HepG2 (cell line): ENCODE measurements around the gene TM9SF3. TPM values are rescaled to one million over a fixed set of nuclear protein-coding genes. Genes with fewer than 3 reads are reported as not detected.

Experiments
- KDM2A ChIP-seq: sonication (generic); formaldehyde crosslinking; IDR thresholded peaks from 2 replicates; pipeline ENCODE4 v1.4.0; 2020; ENCODE audit warnings: low read depth, missing genetic modification reagents, borderline replicate concordance
- MBNL3 ChIP-seq: fragments of 250-450 bp; sonication (Bioruptor Pico); conservative IDR thresholded peaks from 2 replicates; pipeline ENCODE4 v1.8.0; 2022; ENCODE audit warnings: mild to moderate bottlenecking, inconsistent platforms
- polyA plus RNA-seq, 8 experiments: library from polyadenylated mRNA; depleted of rRNA in 3 of 8; stranded (reverse) in 7 of 8; unstranded in 1 of 8; fragments of >200 nt; fragmentation: Illumina TruSeq in 4 of 8; extraction: Trizol in 4 of 8; gene quantifications; 2 replicates each; pipeline versions ENCODE4 v1.2.1 to v1.2.3, GENCODE V29; 2011 to 2016; ENCODE audit warnings: low read depth in 4 of 8, missing spikeins in 1 of 8, mixed read lengths in 1 of 8; ENCODE audit not compliant: insufficient read depth in 1 of 8
- total RNA-seq, 5 experiments: library from RNA; depleted of rRNA; stranded (reverse); fragments of >200 nt; fragmentation: Illumina TruSeq; extraction: Trizol; gene quantifications; 2 replicates each; pipeline ENCODE4 v1.2.3, GENCODE V29; 2016; ENCODE audit warnings: low read depth in 1 of 5
- TF ChIP-seq, protein P1 (sequence below): sonication (generic); formaldehyde crosslinking; IDR thresholded peaks from 2 replicates; pipeline ENCODE4 v1.5.0; 2020; ENCODE audit warnings: mild to moderate bottlenecking, missing genetic modification reagents
- TF ChIP-seq, protein P2 (sequence below): sonication (generic); formaldehyde crosslinking; IDR thresholded peaks from 2 replicates; pipeline ENCODE4 v1.5.1; 2020; ENCODE audit warnings: mild to moderate bottlenecking, missing genetic modification reagents, moderate library complexity
- TF ChIP-seq, protein P3 (sequence below): sonication (generic); IDR thresholded peaks from 2 replicates; pipeline ENCODE4 v1.6.1; 2016; ENCODE audit warnings: low read depth, borderline replicate concordance
- TF ChIP-seq, protein P4 (sequence below): sonication (generic); formaldehyde crosslinking; IDR thresholded peaks from 2 replicates; pipeline ENCODE4 v1.4.0; 2020; ENCODE audit warnings: mild to moderate bottlenecking, missing genetic modification reagents

TM9SF3 gene
- total and polyA plus RNA-seq, 2 of the 13 experiments (the other 11 are each of a cell fraction or from before 2014, with no cell fraction given), result 43.8 to 120 TPM

DNA sequence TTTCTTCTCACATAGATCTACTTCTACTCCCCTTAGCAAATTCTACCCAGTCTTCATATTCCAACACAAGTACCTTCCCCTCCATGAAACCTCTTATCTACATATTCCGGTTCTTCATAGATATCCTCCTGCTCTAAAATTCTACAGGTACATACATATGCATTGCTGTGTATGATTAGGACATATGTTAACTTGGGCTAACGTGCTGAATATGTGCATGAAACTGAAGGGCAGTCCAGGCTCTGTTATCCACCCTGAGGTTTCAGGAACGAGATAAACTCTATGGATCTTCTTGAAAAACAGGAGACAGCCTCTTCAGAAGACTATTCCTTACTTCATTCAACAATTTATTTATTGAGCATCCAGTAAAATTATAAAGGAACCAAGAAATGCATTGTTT, 31.5 kb downstream of the TM9SF3 start (continued):
- TF ChIP-seq, protein P1, sequence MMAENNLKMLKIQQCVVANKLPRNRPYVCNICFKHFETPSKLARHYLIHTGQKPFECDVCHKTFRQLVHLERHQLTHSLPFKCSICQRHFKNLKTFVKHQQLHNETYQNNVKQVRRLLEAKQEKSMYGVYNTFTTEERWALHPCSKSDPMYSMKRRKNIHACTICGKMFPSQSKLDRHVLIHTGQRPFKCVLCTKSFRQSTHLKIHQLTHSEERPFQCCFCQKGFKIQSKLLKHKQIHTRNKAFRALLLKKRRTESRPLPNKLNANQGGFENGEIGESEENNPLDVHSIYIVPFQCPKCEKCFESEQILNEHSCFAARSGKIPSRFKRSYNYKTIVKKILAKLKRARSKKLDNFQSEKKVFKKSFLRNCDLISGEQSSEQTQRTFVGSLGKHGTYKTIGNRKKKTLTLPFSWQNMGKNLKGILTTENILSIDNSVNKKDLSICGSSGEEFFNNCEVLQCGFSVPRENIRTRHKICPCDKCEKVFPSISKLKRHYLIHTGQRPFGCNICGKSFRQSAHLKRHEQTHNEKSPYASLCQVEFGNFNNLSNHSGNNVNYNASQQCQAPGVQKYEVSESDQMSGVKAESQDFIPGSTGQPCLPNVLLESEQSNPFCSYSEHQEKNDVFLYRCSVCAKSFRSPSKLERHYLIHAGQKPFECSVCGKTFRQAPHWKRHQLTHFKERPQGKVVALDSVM, result no peak
- TF ChIP-seq, protein P2, sequence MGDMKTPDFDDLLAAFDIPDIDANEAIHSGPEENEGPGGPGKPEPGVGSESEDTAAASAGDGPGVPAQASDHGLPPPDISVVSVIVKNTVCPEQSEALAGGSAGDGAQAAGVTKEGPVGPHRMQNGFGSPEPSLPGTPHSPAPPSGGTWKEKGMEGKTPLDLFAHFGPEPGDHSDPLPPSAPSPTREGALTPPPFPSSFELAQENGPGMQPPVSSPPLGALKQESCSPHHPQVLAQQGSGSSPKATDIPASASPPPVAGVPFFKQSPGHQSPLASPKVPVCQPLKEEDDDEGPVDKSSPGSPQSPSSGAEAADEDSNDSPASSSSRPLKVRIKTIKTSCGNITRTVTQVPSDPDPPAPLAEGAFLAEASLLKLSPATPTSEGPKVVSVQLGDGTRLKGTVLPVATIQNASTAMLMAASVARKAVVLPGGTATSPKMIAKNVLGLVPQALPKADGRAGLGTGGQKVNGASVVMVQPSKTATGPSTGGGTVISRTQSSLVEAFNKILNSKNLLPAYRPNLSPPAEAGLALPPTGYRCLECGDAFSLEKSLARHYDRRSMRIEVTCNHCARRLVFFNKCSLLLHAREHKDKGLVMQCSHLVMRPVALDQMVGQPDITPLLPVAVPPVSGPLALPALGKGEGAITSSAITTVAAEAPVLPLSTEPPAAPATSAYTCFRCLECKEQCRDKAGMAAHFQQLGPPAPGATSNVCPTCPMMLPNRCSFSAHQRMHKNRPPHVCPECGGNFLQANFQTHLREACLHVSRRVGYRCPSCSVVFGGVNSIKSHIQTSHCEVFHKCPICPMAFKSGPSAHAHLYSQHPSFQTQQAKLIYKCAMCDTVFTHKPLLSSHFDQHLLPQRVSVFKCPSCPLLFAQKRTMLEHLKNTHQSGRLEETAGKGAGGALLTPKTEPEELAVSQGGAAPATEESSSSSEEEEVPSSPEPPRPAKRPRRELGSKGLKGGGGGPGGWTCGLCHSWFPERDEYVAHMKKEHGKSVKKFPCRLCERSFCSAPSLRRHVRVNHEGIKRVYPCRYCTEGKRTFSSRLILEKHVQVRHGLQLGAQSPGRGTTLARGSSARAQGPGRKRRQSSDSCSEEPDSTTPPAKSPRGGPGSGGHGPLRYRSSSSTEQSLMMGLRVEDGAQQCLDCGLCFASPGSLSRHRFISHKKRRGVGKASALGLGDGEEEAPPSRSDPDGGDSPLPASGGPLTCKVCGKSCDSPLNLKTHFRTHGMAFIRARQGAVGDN (CRISPR knock-in tag), result no peak
- TF ChIP-seq MBNL3 (CRISPR knock-in tag), result no peak
- TF ChIP-seq, protein P3, sequence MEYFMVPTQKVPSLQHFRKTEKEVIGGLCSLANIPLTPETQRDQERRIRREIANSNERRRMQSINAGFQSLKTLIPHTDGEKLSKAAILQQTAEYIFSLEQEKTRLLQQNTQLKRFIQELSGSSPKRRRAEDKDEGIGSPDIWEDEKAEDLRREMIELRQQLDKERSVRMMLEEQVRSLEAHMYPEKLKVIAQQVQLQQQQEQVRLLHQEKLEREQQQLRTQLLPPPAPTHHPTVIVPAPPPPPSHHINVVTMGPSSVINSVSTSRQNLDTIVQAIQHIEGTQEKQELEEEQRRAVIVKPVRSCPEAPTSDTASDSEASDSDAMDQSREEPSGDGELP, result no peak
- no peak for TF ChIP-seq KDM2A (CRISPR knock-in tag)
- TF ChIP-seq, protein P4, sequence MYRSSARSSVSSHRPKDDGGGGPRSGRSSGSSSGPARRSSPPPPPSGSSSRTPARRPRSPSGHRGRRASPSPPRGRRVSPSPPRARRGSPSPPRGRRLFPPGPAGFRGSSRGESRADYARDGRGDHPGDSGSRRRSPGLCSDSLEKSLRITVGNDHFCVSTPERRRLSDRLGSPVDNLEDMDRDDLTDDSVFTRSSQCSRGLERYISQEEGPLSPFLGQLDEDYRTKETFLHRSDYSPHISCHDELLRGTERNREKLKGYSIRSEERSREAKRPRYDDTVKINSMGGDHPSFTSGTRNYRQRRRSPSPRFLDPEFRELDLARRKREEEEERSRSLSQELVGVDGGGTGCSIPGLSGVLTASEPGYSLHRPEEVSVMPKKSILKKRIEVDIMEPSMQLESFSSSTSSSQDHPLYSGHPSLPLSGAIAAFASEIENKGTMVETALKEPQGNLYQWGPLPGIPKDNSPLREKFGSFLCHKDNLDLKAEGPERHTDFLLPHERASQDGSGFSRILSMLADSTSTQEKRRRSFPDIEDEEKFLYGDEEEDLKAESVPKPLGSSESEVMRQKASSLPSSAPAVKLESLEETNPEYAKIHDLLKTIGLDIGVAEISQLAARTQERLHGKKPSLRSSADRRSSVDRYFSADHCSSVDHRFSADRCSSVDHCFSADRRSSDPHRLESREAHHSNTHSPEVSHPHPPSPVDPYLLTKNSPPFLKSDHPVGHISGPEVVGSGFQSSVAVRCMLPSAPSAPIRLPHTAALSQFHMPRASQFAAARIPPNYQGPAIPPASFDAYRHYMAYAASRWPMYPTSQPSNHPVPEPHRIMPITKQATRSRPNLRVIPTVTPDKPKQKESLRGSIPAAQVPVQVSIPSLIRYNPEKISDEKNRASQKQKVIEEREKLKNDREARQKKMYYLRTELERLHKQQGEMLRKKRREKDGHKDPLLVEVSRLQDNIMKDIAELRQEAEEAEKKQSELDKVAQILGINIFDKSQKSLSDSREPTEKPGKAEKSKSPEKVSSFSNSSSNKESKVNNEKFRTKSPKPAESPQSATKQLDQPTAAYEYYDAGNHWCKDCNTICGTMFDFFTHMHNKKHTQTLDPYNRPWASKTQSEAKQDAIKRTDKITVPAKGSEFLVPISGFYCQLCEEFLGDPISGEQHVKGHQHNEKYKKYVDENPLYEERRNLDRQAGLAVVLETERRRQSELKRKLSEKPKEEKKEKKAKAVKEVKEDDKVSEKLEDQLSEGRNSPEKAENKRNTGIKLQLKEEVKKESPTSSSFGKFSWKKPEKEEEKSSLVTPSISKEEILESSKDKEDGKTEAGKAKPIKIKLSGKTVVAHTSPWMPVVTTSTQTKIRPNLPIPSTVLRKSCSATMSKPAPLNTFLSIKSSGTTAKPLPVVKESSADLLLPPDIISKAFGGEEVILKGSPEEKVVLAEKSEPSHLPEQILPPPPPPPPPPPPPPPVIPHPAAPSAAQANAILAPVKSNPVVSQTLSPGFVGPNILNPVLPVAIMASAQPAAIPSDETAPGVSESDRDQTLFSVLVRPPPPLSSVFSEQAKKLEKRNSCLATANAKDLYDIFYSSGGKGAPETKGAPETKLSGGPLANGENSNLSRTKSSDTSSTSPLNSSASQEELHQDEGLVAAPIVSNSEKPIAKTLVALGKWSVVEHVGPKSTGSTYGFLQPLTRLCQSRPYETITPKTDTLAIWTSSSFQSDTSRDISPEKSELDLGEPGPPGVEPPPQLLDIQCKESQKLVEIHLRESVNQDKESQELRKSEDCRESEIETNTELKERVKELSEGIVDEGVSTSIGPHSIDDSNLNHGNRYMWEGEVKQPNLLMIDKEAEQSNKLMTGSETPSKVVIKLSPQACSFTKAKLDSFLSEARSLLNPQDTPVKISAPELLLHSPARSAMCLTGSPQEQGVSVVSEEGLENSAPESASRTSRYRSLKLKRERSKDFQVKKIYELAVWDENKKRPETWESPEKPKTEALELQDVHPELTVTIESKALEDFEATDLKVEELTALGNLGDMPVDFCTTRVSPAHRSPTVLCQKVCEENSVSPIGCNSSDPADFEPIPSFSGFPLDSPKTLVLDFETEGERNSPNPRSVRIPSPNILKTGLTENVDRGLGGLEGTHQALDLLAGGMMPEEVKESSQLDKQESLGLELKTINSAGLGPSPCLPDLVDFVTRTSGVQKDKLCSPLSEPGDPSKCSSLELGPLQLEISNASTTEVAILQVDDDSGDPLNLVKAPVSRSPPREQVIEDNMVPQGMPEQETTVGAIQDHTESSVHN (CRISPR knock-in tag), result no peak
- TF ChIP-seq, all 625 proteins: peak for 0
